T-helper 17 cell (primary cell): ENCODE measurements around the gene ICE1. TPM values are rescaled to one million over a fixed set of nuclear protein-coding genes. Genes with fewer than 3 reads are reported as not detected.
"Not testable (repeated sequence)": the region's sequence is repeated elsewhere in the genome, so short reads cannot be mapped to it uniquely, and the experiment has no call there.

Experiments used
- ATAC-seq: fragments of 150-1000 bp; cut with Tn5 transposase; 2 replicates; pipeline ENCODE4 v1.10.0; 2021; ENCODE audit warnings: mild to moderate bottlenecking, moderate library complexity
- DNase-seq, 3 donors: peaks; one replicate each; pipeline versions ENCODE4 v3.0.0 to v3.0.0-alpha.2; 2020 to 2021
- H3K9me3 ChIP-seq: one replicate; pipeline ENCODE4 v1.7.0; 2013; ENCODE audit warnings: low read length, mild to moderate bottlenecking; ENCODE audit not compliant: control insufficient read depth, poor library complexity, severe bottlenecking
- H3K27ac Mint-ChIP-seq: one replicate; pipeline ENCODE4 v1.8.0; 2022; ENCODE audit warnings: mild to moderate bottlenecking, moderate library complexity, mixed read lengths
- H3K27me3 Mint-ChIP-seq: one replicate; pipeline ENCODE4 v1.8.0; 2022; ENCODE audit warnings: mixed read lengths
- H3K36me3 Mint-ChIP-seq: one replicate; pipeline ENCODE4 v1.8.0; 2022; ENCODE audit warnings: low read depth, mixed read lengths
- H3K4me1 Mint-ChIP-seq: one replicate; pipeline ENCODE4 v1.8.0; 2022; ENCODE audit warnings: mild to moderate bottlenecking, mixed read lengths
- H3K4me3 Mint-ChIP-seq: one replicate; pipeline ENCODE4 v1.8.0; 2022; ENCODE audit warnings: mild to moderate bottlenecking, moderate library complexity, mixed read lengths
- total RNA-seq, 4 donors: library from RNA in 2 of 4; stranded (reverse) in 2 of 4; gene quantifications; one replicate each; pipeline ENCODE4 v1.2.3 and lab custom pipeline; 2022 to 2026

The ICE1 gene
- total RNA-seq, 2 donors from 2014 or later: 28.9 to 36.3 TPM

DNA sequence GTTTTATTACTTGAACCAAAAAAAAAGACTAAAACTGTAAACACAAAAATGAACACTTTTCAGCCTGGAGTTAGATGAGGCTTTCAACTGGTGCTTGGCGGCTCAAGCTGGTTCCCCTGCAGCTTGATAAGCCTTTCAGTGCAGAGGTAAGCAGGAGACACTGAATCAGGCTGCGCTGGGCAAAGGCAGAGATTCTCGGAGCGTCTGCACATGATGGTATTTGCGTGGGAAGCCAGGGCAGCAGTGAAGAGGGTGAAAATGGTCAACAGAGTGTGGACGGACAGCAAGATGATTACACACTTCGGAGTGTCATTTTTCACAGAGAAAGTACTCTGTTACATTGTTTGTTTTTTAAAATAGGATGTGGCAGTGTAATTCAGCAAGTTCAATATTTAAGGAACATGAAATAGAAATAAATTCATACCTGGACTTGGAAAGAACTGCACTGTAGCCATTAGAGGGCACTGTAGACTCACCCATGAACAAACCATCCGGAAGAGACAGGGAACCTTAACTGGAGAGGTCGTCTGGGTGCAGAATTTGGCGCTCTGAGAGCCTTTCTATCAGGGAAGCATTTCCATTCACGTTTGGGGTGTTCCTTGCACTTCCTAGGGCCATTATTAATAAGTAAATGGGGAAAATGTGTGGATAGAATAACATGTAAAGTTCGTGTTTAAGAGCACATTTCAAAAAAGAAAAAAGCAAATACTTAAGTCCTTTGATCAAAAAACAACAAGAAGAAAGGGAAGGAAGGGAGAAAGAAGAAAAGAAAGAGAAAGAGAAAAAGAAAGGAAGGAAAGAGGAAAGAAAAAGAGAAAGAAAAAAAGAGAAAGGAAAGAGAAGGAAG, 69.8 kb downstream of the ICE1 start:
- Mint-ChIP-seq H3K4me3 (peak overlapping the region; percentile 81), H3K4me1 (peaks cover 24% of the 10 kb centered on the region), H3K36me3 (peaks cover 3% of the 10 kb centered on the region), H3K27me3 (peaks cover 3% of the 10 kb centered on the region), H3K27ac (peak overlapping the region; percentile 32)
- DNase-seq: peak in 1 of 3 donors; percentile 17
- ATAC-seq: peak; percentile 39
- no peaks in the 10 kb centered on the region for H3K9me3 ChIP-seq

- H3K9me3 ChIP-seq, ATAC-seq, H3K27me3 Mint-ChIP-seq, H3K36me3 Mint-ChIP-seq, DNase-seq: not testable (repeated sequence)
- Mint-ChIP-seq H3K4me3 (peak overlapping the region; percentile 81), H3K4me1 (peaks cover 25% of the 10 kb centered on the region), H3K27ac (peak overlapping the region; percentile 32)
Observed at GRCh38 chr5:5492934-5493271, 70.4 kb downstream of the ICE1 start.

DNA sequence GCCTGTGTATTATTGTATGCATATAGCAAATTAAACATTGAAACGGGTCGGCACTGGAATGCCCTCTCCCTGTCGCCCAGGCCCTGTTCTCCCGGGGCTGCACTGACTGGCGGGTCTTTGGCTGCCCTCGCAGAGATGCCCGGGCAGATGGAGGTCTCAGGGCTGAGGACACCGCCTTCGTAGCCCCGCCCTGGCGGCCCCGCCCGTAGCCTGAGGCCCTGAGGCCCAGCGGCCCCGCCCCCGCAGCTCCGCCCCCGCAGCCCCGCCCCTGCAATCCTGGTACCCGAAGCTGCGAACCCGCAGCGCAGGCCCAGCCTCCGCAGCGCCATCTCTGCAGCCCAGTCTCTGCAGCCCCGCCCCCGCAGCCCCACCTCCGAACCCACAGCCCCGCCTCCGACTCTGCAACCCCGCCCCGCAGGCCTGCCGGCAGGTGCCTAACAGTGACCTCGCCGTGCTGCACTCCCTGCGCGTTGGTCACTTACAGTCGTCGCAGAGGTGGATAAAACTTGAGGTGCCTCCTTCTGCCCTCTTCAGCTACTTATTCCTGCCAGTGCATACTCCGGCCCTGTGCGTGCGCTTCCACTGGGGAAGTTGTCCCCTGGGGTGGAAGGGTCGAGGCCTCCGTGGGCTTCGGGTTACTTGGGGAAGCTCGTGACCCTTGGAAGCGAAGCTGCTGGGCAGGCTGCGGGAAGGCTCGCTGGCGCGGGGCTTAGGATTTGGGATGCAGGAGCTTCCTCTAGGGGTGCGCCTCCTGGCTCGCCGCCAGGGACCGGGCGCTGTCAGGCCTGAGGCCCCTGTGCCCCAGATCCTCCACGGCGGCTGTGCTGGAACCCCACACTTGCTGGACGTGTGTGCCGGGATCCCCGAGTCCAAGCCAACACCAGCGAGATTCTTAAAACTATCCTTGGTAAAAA, 72.3 kb downstream of the ICE1 start:
- peak overlapping the region; percentile 72 for H3K4me3 Mint-ChIP-seq

DNA sequence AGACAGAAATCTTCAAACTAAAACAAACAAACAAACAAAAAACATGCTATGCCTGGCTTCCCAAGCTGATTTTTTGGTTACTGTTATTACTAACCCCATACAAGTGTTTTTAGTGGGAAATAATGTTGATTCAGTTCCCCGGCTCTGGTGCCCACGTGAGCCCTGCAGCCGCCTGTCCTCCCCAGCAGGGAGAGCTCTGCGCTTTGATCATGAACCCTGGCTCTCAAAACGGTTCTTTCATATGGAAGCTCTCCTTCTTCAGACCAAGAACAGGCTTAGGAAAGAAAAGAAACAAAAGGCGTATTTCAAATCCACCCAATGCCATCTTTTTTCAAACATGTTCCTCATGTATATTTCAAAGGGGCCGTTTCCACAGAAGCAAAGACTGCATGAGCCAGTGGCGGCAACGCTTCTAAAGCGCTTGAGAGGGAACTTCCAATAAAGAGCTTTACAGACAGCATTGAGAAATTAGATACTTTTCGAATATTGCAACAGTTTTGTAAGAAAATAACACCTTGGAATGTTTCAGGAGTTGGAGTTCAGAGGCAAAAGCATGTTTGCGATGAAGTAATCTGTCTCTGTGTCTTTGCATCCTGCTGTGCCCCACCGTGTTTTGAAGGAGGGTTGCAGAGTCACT, 74.8 kb downstream of the ICE1 start:
- Mint-ChIP-seq H3K27ac (no peak overlapping the region), H3K36me3 (no peaks in the 10 kb centered on the region), H3K4me3 (no peak overlapping the region), H3K4me1 (peaks cover 15% of the 10 kb centered on the region), H3K27me3 (peaks cover 33% of the 10 kb centered on the region)
- ATAC-seq (no peak), DNase-seq (no peak)
- H3K9me3 ChIP-seq: no peaks in the 10 kb centered on the region

More for the DNA sequence above, 72.3 kb downstream of the ICE1 start:
- no peaks in the 10 kb centered on the region for H3K9me3 ChIP-seq
- Mint-ChIP-seq H3K27ac (no peak overlapping the region), H3K27me3 (peaks cover 18% of the 10 kb centered on the region), H3K36me3 (no peaks in the 10 kb centered on the region), H3K4me1 (peaks cover 25% of the 10 kb centered on the region)
- ATAC-seq: peak; percentile 98
- peak; percentile 78 to 87 (median 85) for DNase-seq

DNA sequence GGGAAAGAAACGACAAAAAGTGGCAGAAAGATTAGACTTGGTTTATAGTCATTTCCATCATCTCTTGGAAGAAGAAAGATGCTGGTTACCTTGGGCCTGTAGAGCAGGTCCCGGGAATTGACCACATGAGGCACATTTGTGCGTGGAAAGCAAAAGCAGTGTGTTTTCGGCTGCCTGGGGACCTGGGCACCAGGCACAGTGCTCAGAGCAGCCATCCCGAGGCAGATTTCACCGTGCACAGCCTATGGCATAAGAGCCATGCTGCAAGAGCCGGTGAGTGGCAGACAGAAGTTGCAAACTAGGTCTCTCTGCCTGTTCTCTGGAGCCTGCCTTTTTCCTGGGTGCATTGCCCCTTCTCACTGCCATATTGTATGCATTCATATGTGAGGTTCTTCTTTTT, 77.0 kb downstream of the ICE1 start:
- Mint-ChIP-seq H3K27me3 (peaks cover 47% of the 10 kb centered on the region), H3K27ac (no peak overlapping the region), H3K4me1 (peaks cover 9% of the 10 kb centered on the region), H3K36me3 (peaks cover 6% of the 10 kb centered on the region), H3K4me3 (no peak overlapping the region)
- ATAC-seq (no peak), DNase-seq (no peak)
- no peaks in the 10 kb centered on the region for H3K9me3 ChIP-seq

DNA sequence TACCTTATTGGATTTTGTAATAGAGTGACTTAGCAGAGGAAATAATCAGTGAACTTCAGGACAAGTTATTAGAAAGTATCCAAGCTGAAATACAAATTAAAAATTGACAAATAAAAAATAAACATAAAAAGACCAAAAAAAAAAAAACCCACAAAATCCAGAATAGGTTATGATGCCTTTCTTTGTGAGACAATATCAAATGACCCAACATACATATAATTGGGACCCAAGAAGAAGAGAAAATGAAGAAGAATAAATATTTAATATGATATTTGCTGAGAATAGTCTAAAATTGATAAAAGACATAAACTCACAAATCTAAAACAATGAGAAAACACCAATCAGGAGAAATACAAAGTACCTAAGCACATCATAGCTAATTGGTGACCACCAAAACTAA, 81.8 kb downstream of the ICE1 start:
- peaks cover 66% of the 10 kb centered on the region for H3K27me3 Mint-ChIP-seq
- H3K27ac Mint-ChIP-seq: no peak overlapping the region
- H3K9me3 ChIP-seq: no peaks in the 10 kb centered on the region
- DNase-seq: no peak
- H3K4me3 Mint-ChIP-seq: no peak overlapping the region
- no peak for ATAC-seq
- H3K36me3 Mint-ChIP-seq: peaks cover 8% of the 10 kb centered on the region
- H3K4me1 Mint-ChIP-seq: peaks cover 2% of the 10 kb centered on the region

- H3K27me3 Mint-ChIP-seq: peaks cover 72% of the 10 kb centered on the region
- H3K4me1 Mint-ChIP-seq: peaks cover 2% of the 10 kb centered on the region
- no peak for ATAC-seq
Observed at GRCh38 chr5:5505815-5506214, 83.3 kb downstream of the ICE1 start.

DNA sequence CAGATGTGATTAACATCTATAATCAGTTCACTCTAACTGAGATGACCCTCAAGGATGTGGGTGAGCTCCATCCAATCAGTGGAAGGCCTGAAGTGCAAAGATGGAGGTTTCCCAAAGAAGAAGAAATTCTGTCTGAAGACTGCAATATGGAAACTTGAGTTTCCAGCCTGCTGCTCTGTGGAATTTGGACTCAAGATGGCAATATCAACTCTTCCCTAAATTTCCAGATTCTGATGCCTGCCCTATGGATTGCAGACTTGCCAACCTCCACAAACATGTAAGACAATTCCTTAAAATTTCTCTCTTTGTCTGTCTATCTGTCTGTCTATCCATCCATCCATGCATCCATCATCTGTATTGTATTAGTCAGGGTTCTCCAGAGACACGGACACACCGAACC, 85.9 kb downstream of the ICE1 start:
- no peaks in the 10 kb centered on the region for H3K9me3 ChIP-seq
- ATAC-seq (no peak), DNase-seq (no peak)
- Mint-ChIP-seq H3K36me3 (peaks cover 8% of the 10 kb centered on the region), H3K4me3 (no peak overlapping the region), H3K27me3 (peaks cover 73% of the 10 kb centered on the region), H3K4me1 (peaks cover 2% of the 10 kb centered on the region), H3K27ac (no peak overlapping the region)

More at GRCh38 chr5:5505815-5506214, 83.3 kb downstream of the ICE1 start:
- no peak overlapping the region for H3K4me3 Mint-ChIP-seq
- H3K36me3 Mint-ChIP-seq: peaks cover 11% of the 10 kb centered on the region
- DNase-seq: no peak
- no peaks in the 10 kb centered on the region for H3K9me3 ChIP-seq
- no peak overlapping the region for H3K27ac Mint-ChIP-seq

GRCh38 chr5:5511904-5512416, 89.5 kb downstream of the ICE1 start:
- Mint-ChIP-seq H3K27ac (no peak overlapping the region), H3K4me1 (no peaks in the 10 kb centered on the region), H3K36me3 (peaks cover 4% of the 10 kb centered on the region), H3K4me3 (no peak overlapping the region), H3K27me3 (peaks cover 65% of the 10 kb centered on the region)
- DNase-seq (no peak), ATAC-seq (no peak)
- peaks cover 2% of the 10 kb centered on the region for H3K9me3 ChIP-seq

DNA sequence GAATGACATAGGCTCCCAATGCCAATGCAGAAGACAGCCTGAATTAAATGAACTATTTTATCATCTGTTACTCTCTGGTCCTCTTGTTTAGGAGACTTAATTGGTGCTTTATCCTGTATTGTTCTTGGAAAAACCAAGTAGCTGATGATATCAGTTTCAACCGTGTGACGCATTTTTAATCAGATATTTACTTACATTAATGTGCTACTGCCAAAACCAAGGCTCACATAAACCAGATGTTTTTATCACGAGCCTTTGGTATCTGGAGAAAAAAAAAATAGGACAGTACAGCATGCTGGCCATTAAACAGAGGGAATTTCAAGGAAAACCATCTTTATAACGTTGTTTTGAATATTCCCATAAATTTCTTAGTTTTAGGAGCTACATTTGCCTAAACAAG, 90.1 kb downstream of the ICE1 start:
- Mint-ChIP-seq H3K4me1 (no peaks in the 10 kb centered on the region), H3K36me3 (peaks cover 4% of the 10 kb centered on the region), H3K4me3 (no peak overlapping the region), H3K27me3 (peaks cover 62% of the 10 kb centered on the region), H3K27ac (no peak overlapping the region)
- peaks cover 2% of the 10 kb centered on the region for H3K9me3 ChIP-seq
- no peak for DNase-seq
- ATAC-seq: no peak

- not testable (repeated sequence) for H3K4me1 Mint-ChIP-seq, H3K4me3 Mint-ChIP-seq, DNase-seq, H3K9me3 ChIP-seq, H3K36me3 Mint-ChIP-seq, ATAC-seq, H3K27ac Mint-ChIP-seq, H3K27me3 Mint-ChIP-seq
Observed at GRCh38 chr5:5520622-5521021, 98.1 kb downstream of the ICE1 start.

DNA sequence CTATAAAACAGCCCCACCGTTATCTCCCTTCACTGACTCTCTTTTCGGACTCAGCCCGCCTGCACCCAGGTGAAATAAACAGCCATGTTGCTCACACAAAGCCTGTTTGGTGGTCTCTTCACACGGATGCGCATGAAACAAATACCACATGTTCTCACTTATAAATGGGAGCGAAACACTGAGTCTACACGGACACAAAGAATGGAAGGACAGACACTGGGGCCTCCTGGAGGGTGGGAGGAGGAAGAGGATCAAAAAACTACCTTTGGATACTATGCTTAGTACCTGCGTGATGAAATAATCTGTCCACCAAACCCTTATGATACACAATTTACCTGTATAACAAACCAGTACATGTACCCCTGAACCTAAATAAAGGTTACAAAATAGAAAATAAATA, 98.6 kb downstream of the ICE1 start:
- H3K27me3 Mint-ChIP-seq: peaks cover 4% of the 10 kb centered on the region
- H3K27ac Mint-ChIP-seq: no peak overlapping the region
- DNase-seq (no peak), ATAC-seq (no peak)
- peaks cover 3% of the 10 kb centered on the region for H3K36me3 Mint-ChIP-seq
- no peak overlapping the region for H3K4me3 Mint-ChIP-seq
- no peaks in the 10 kb centered on the region for H3K4me1 Mint-ChIP-seq
- no peaks in the 10 kb centered on the region for H3K9me3 ChIP-seq

- ATAC-seq: no peak
- DNase-seq: no peak
- Mint-ChIP-seq H3K4me3 (no peak overlapping the region), H3K36me3 (peaks cover 3% of the 10 kb centered on the region), H3K4me1 (no peaks in the 10 kb centered on the region), H3K27ac (no peak overlapping the region), H3K27me3 (peaks cover 4% of the 10 kb centered on the region)
- no peaks in the 10 kb centered on the region for H3K9me3 ChIP-seq
Observed at GRCh38 chr5:5521478-5521877, 99.0 kb downstream of the ICE1 start.
